ENCODE results near the gene GNAZ.

GNAZ gene

DNA sequence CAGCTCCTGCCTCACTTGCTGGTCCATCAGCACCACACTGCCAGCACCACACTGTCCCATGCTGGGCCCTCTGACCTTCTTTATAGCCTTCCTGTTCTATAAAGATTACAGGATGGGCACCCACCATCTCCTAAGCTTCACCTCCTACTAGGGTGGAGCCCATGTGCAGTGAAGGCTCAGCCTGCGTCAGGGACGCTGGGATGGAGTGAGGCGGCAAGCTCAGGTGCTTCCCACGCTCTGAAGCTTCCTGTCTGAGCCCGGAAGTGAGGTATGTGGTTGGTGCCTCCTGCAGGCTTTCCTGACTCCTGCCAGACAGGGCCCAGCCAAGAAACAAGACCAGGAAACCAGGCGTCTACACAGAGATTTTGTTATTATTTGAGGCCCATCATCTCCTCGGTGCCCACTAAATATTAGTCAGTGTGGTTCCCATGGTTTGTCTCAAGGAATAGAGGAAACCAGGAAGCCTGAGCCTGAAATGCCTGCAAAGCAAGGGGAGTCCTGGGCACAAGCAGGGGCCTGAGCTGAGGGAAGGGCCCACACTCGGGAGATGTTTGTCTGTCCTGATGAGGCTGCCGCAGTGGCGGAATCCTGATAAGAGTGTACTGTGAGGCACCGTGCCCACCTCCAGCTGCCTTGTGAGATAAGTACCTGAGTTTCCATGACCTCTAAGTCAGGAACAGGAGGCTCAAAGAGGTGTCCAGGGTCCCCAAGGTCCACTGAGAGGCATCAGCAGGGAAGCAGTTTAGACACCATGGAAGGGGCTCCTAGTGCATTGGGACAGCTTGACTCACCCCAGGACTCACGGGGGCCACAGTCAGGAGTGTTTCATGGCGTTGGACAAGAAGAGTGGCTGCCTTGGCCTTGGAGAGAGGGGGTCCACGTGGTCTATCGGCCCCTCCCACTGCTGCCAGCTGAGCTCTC is 49.4 kb downstream of the GNAZ start:
- DNase-seq (ENCODE audit: low read depth): peak; percentile 39

GRCh38 chr22:23120415-23120899 is 50.1 kb downstream of the GNAZ start:
- DNase-seq (ENCODE audit: low read depth): no peak

DNA sequence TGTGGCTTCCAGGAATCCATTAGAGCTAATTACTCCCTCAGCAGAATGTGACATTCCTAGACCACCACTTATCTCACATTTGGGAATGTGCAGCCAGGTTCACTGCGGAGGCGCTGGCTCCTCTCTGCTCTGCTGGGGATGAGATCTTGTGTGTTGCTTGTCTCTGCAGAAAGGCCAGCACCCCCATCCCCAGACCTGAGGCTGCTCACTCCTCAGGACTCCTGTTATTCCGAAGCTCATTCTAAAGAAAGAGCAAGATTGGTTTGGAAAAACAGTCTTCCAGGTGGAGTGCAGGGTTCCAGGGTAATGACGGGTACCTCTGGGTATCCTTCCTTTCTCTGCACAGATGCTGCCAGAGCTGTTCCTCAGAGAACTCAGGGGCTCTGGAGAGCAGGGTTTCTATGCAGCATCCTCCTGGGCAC is 50.7 kb downstream of the GNAZ start:
- no peak for DNase-seq (ENCODE audit: low read depth)

- no peak for DNase-seq (ENCODE audit: low read depth)
Measured at GRCh38 chr22:23121424-23121823, 51.1 kb downstream of the GNAZ start.

GRCh38 chr22:23122216-23122957 is 52.1 kb downstream of the GNAZ start:
- DNase-seq (ENCODE audit: low read depth): no peak

DNA sequence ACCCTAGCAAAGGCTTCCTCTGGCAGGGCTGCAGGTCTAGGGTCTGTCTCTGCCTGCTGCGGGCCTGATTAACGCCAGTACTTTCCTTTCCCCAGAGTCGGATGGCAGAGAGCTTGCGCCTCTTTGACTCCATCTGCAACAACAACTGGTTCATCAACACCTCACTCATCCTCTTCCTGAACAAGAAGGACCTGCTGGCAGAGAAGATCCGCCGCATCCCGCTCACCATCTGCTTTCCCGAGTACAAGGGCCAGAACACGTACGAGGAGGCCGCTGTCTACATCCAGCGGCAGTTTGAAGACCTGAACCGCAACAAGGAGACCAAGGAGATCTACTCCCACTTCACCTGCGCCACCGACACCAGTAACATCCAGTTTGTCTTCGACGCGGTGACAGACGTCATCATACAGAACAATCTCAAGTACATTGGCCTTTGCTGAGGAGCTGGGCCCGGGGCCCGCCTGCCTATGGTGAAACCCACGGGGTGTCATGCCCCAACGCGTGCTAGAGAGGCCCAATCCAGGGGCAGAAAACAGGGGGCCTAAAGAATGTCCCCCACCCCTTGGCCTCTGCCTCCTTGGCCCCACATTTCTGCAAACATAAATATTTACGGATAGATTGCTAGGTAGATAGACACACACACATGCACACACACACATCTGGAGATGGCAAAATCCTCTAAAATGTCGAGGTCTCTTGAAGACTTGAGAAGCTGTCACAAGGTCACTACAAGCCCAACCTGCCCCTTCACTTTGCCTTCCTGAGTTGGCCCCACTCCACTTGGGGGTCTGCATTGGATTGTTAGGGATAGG is 52.9 kb downstream of the GNAZ start:
- DNase-seq (ENCODE audit: low read depth): no peak

DNA sequence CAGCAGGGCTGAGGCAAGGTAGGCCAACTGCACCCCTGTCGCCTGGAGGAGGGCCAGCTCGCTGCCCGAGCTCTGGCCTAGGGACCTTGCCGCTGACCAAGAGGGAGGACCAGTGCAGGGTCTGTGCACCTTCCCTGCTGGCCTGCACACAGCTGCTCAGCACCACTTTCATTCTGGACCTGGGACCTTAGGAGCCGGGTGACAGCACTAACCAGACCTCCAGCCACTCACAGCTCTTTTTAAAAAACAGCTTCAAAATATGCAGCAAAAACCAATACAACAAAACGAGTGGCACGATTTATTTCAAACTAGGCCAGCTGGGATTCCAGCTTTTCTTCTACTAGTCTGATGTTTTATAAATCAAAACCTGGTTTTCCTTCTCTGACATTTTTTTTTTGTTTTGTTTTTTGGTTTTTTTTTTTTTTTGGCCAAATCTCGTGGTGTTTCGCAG is 53.5 kb downstream of the GNAZ start:
- no peak for DNase-seq (ENCODE audit: low read depth)

- DNase-seq (ENCODE audit: low read depth): no peak
Measured at GRCh38 chr22:23124611-23125511, 54.5 kb downstream of the GNAZ start.

DNA sequence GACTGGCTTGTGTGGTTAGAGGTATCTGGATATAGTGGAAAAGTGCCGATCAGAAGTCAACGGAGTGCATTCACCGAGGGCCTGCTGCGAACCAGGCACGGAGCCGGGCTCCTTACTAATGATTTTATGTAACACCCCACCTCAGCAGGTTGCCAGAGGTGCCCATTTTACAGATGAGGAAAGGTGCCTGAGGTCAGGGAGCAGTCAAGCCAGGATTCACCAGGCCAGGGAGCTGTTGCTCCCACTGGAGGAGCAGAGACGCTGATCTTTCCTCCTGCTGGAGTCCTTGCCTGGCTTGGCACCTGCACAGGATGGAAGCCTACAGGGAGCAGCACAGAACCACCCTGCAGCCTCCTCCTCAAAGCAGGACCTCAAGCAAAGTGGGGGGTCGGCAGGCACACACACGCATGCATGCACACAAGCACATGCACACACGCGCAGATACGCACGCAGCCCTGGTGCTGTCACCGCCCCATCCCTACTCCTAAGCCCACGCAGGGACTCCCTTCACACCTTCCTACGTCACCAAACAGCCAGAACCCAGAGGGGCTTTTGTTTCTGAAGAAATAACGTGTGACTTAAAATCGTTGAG is 55.3 kb downstream of the GNAZ start:
- DNase-seq (ENCODE audit: low read depth): no peak

GRCh38 chr22:23126165-23127054 is 56.1 kb downstream of the GNAZ start:
- DNase-seq (ENCODE audit: low read depth): no peak

GRCh38 chr22:23127055-23127756 is 56.9 kb downstream of the GNAZ start:
- DNase-seq (ENCODE audit: low read depth): no peak

DNA sequence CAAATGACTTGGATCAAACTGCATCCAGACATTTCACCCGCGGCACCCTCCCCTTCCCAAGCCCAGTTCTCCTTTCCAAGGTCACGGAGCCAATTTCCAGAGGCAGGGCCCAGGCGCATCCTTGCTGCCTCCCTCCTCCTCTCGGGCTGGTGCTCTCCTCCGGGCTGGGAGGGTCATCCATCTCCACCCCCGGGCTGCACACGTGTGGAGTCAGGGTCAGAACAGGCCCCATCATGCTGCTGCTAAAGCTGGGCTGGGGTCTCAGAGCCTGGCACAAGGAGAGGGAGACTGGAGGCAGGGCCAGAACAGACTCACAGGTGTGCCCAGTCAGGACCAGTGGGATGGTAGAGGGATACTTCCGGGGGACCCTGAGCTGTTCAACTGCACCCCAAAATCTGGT is 57.5 kb downstream of the GNAZ start:
- DNase-seq (ENCODE audit: low read depth): no peak

GRCh38 chr22:23128269-23129108 is 58.2 kb downstream of the GNAZ start:
- DNase-seq (ENCODE audit: low read depth): peak; percentile 63

DNA sequence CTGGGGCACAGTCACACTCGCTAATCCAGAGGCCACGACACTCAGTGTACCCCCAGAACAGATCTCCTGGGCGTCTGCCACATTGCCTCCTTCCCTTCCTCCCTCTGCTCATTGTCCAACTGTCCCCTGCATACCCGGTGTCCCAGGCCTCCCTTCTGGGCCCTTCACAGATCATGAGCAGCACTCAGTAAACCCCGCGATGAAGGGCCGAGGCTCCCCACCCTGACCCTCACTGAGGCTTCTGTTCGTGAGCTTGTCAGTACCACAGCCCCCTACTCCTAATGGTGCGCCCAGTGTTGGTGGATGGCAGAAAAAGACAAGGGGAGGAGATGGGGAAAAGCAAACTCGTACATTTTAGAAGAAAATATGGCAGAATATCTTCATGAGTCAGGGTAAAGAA is 58.8 kb downstream of the GNAZ start:
- DNase-seq (ENCODE audit: low read depth): no peak

- no peak for DNase-seq (ENCODE audit: low read depth)
Measured at GRCh38 chr22:23130697-23131096, 60.4 kb downstream of the GNAZ start.

DNA sequence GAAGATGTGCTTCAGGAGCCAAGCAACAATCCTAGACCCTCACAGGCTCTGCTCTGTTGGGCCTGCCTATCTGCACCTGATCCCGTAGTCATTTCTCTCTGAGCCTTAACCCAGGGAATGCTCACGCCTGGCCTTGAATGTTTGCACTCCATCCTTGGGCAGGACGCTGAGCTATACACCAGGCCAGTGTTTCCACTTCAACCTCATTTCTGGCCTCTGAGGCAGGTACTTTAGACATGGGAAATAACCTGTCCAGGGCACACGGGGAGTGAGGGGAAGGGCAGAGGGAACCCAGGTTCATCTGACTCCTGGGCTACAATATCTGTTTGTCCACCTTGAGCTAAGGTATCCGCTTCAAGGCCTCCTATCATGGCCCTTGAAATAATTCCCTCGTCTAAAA is 61.6 kb downstream of the GNAZ start:
- DNase-seq (ENCODE audit: low read depth): no peak

GRCh38 chr22:23132376-23133091 is 62.2 kb downstream of the GNAZ start:
- no peak for DNase-seq (ENCODE audit: low read depth)

Measured in activated T-cell treated with anti-CD3 and anti-CD28 coated beads for 24 hours (primary cell).